Astrocyte (in vitro differentiated cells and primary cell): ENCODE data around the gene CD320.

Source experiments
- CTCF ChIP-seq: IDR thresholded peaks from 2 replicates; pipeline ENCODE4 v1.5.1; 2011; ENCODE audit warnings: low read depth, mild to moderate bottlenecking, inconsistent platforms, low read length, moderate library complexity; ENCODE audit not compliant: insufficient read depth
- EZH2 ChIP-seq: IDR thresholded peaks from 2 replicates; pipeline ENCODE4 v1.6.1; 2012; ENCODE audit warnings: mild to moderate bottlenecking, low read length, inconsistent platforms; ENCODE audit not compliant: insufficient read depth

- TF ChIP-seq CTCF (no peak), EZH2 (no peak)
Observed at GRCh38 chr19:8302734-8303133, 5.4 kb downstream of the CD320 start.
